Measurements from ENCODE around the gene SLC39A11.

The SLC39A11 gene

GRCh38 chr17:72772331-72772821, 320.1 kb downstream of the SLC39A11 start:
- Histone ChIP-seq H3K4me3 (ENCODE audit: low read length) (no peak overlapping the region), H3K4me2 (ENCODE audit: low read length) (no peak overlapping the region), H3K27ac (ENCODE audit: low read length) (no peak overlapping the region), H3K9me3 (ENCODE audit: insufficient read depth, low read length) (0 out of 2 replicates have a peak, but pooled peaks cover 4% of the 10 kb centered on the region), H3K79me2 (ENCODE audit: low read length) (no peaks in the 10 kb centered on the region), H2AFZ (ENCODE audit: low read depth, low read length) (no peak overlapping the region), H3K36me3 (replicated peaks; ENCODE audit: low read depth, low read length) (peaks cover 5% of the 10 kb centered on the region), H3K9ac (ENCODE audit: low read length) (no peak overlapping the region), H3K4me1 (ENCODE audit: low read length) (no peaks in the 10 kb centered on the region), H3K27me3 (ENCODE audit: low read depth, low read length) (no peaks in the 10 kb centered on the region), H4K20me1 (ENCODE audit: insufficient read depth, low read length) (no peaks in the 10 kb centered on the region)
- no peak for TF ChIP-seq EZH2phosphoT487 (IDR thresholded peaks at IDR 0.05; ENCODE audit: low read depth)
- TF ChIP-seq CTCF (IDR thresholded peaks at IDR 0.05; ENCODE audit: low read depth, low read length): no peak

- Histone ChIP-seq H3K36me3 (replicated peaks; ENCODE audit: low read depth, low read length) (peaks cover 8% of the 10 kb centered on the region), H3K27me3 (ENCODE audit: low read depth, low read length) (no peaks in the 10 kb centered on the region), H3K79me2 (ENCODE audit: low read length) (no peaks in the 10 kb centered on the region), H3K4me2 (ENCODE audit: low read length) (no peak overlapping the region), H2AFZ (ENCODE audit: low read depth, low read length) (no peak overlapping the region), H3K4me3 (ENCODE audit: low read length) (no peak overlapping the region), H4K20me1 (ENCODE audit: insufficient read depth, low read length) (no peaks in the 10 kb centered on the region), H3K9ac (ENCODE audit: low read length) (no peak overlapping the region), H3K27ac (ENCODE audit: low read length) (no peak overlapping the region), H3K9me3 (ENCODE audit: insufficient read depth, low read length) (0 out of 2 replicates have a peak, but pooled peaks cover 5% of the 10 kb centered on the region), H3K4me1 (ENCODE audit: low read length) (no peaks in the 10 kb centered on the region)
- TF ChIP-seq CTCF (IDR thresholded peaks at IDR 0.05; ENCODE audit: low read depth, low read length): no peak
- TF ChIP-seq EZH2phosphoT487 (IDR thresholded peaks at IDR 0.05; ENCODE audit: low read depth): no peak
Observed at GRCh38 chr17:72771734-72772133, 320.8 kb downstream of the SLC39A11 start.

GRCh38 chr17:72766761-72767356, 325.6 kb downstream of the SLC39A11 start:
- Histone ChIP-seq H3K36me3 (replicated peaks; ENCODE audit: low read depth, low read length) (peaks cover 8% of the 10 kb centered on the region), H3K79me2 (ENCODE audit: low read length) (no peaks in the 10 kb centered on the region), H3K4me3 (ENCODE audit: low read length) (no peak overlapping the region), H3K9me3 (ENCODE audit: insufficient read depth, low read length) (0 out of 2 replicates have a peak, but pooled peaks cover 5% of the 10 kb centered on the region), H3K4me1 (ENCODE audit: low read length) (no peaks in the 10 kb centered on the region), H4K20me1 (ENCODE audit: insufficient read depth, low read length) (no peaks in the 10 kb centered on the region), H2AFZ (ENCODE audit: low read depth, low read length) (no peak overlapping the region), H3K27me3 (ENCODE audit: low read depth, low read length) (no peaks in the 10 kb centered on the region), H3K27ac (ENCODE audit: low read length) (no peak overlapping the region), H3K4me2 (ENCODE audit: low read length) (no peak overlapping the region), H3K9ac (ENCODE audit: low read length) (no peak overlapping the region)
- TF ChIP-seq EZH2phosphoT487 (IDR thresholded peaks at IDR 0.05; ENCODE audit: low read depth): no peak
- no peak for TF ChIP-seq CTCF (IDR thresholded peaks at IDR 0.05; ENCODE audit: low read depth, low read length)

GRCh38 chr17:72765368-72766153, 326.9 kb downstream of the SLC39A11 start:
- TF ChIP-seq EZH2phosphoT487 (IDR thresholded peaks at IDR 0.05; ENCODE audit: low read depth): no peak
- no peak for TF ChIP-seq CTCF (IDR thresholded peaks at IDR 0.05; ENCODE audit: low read depth, low read length)
- Histone ChIP-seq H3K9ac (ENCODE audit: low read length) (no peak overlapping the region), H3K79me2 (ENCODE audit: low read length) (no peaks in the 10 kb centered on the region), H3K27ac (ENCODE audit: low read length) (no peak overlapping the region), H3K4me1 (ENCODE audit: low read length) (no peaks in the 10 kb centered on the region), H2AFZ (ENCODE audit: low read depth, low read length) (no peak overlapping the region), H3K36me3 (replicated peaks; ENCODE audit: low read depth, low read length) (peaks cover 8% of the 10 kb centered on the region), H3K9me3 (ENCODE audit: insufficient read depth, low read length) (0 out of 2 replicates have a peak, but pooled peaks cover 5% of the 10 kb centered on the region), H4K20me1 (ENCODE audit: insufficient read depth, low read length) (no peaks in the 10 kb centered on the region), H3K4me2 (ENCODE audit: low read length) (no peak overlapping the region), H3K4me3 (ENCODE audit: low read length) (no peak overlapping the region), H3K27me3 (ENCODE audit: low read depth, low read length) (no peaks in the 10 kb centered on the region)

Measured in OCI-LY3 (cell line).